Transverse colon (tissue), 4 donors: ENCODE results near the gene NDUFAF3. TPM values are rescaled to one million over a fixed set of nuclear protein-coding genes. Genes with fewer than 3 reads are reported as not detected.

Experiments
- DNase-seq: peaks from one replicate; pipeline ENCODE4 v3.0.0-alpha.2; 2019
- H3K27ac ChIP-seq, 4 donors: fragments of 200-600 bp; sonication (generic); 2 replicates each; pipeline ENCODE4 v1.5.1; 2016 to 2018; ENCODE audit warnings: inconsistent platforms in 4 of 4
- H3K27me3 ChIP-seq: fragments of 200-600 bp; sonication (generic); 2 replicates; pipeline ENCODE4 v1.5.1; 2017; ENCODE audit warnings: inconsistent platforms
- H3K36me3 ChIP-seq, 4 donors: fragments of 200-600 bp; sonication (generic); 2 replicates each; pipeline ENCODE4 v1.5.1; 2017 to 2019; ENCODE audit warnings: inconsistent platforms in 4 of 4
- H3K4me1 ChIP-seq, 4 donors: fragments of 200-600 bp; sonication (generic); 2 replicates each; pipeline ENCODE4 v1.5.1; 2017 to 2020; ENCODE audit warnings: inconsistent platforms in 4 of 4
- H3K4me3 ChIP-seq, 4 donors: fragments of 200-600 bp; sonication (generic); 1 replicate in 1 of 4; 2 replicates in 3 of 4; pipeline versions ENCODE4 v1.5.1 to v1.6.1; 2017 to 2019; ENCODE audit warnings: inconsistent platforms in 4 of 4
- H3K9me3 ChIP-seq, 2 donors: fragments of 200-600 bp; sonication (generic); 2 replicates each; pipeline ENCODE4 v1.5.1; 2017 to 2019; ENCODE audit warnings: inconsistent platforms in 2 of 2
- CTCF ChIP-seq, 5 experiments: fragments of 200-600 bp in 3 of 5; fragments of 450-650 bp in 2 of 5; sonication (generic) in 3 of 5; IDR thresholded peaks; 1 replicate in 2 of 5; 2 replicates in 3 of 5; pipeline ENCODE4 v1.5.1; 2016 to 2017; ENCODE audit warnings: antibody characterized with exemption in 5 of 5, inconsistent platforms in 3 of 5, mild to moderate bottlenecking in 2 of 5, moderate library complexity in 1 of 5
- EP300 ChIP-seq: sonication (generic); formaldehyde crosslinking; IDR thresholded peaks from one replicate; pipeline ENCODE4 v1.6.1; 2017; ENCODE audit warnings: antibody characterized with exemption, low read depth
- POLR2A ChIP-seq: fragments of 450-650 bp; IDR thresholded peaks from one replicate; pipeline ENCODE4 v1.6.1; 2016; ENCODE audit warnings: antibody characterized with exemption, mild to moderate bottlenecking, moderate library complexity
- POLR2AphosphoS5 ChIP-seq, 3 donors: sonication (generic); formaldehyde crosslinking; IDR thresholded peaks; one replicate each; pipeline ENCODE4 v1.6.1; 2016; ENCODE audit warnings: antibody characterized with exemption in 3 of 3
- WGBS, 2 donors: methylation state at CpG; one replicate each; pipeline ENCODE4 v1.1.5; 2018; ENCODE audit warnings: low coverage in 1 of 2; 5-methylcytosine and 5-hydroxymethylcytosine counted together
- in situ Hi-C, 4 donors: fragments of 200-750 bp; cut with MboI; loops; one replicate each; pipeline versions ENCODE4 v1.15.0 to v1.15.1; 2017; ENCODE audit warnings: low sequenced_read_pairs in 3 of 4, low pct_ligation_motif_present in 1 of 4, low pct_unique_long_range_greater_than_20kb in 1 of 4
- intact Hi-C: fragments of 100-400 bp; cut with DNase I; formaldehyde crosslinking; loops from one replicate; pipeline ENCODE4 v1.15.1; 2023; ENCODE audit warnings: low total_unique reads
- total RNA-seq, 4 donors: library from RNA; depleted of rRNA; stranded (reverse); fragments of >200 nt; gene quantifications; one replicate each; pipeline ENCODE4 v1.1.0, GENCODE V29; 2016

NDUFAF3 gene
- total RNA-seq, 4 donors from 2014 or later = 30.4 to 125 (median 88.1) TPM

GRCh38 chr3:49004352-49005302 is 17.3 kb upstream of the NDUFAF3 start:
- H3K4me3 ChIP-seq = no peak overlapping the region
- no peaks in the 10 kb centered on the region for H3K27me3 ChIP-seq
- H3K9me3 ChIP-seq = no peaks in the 10 kb centered on the region
- intact Hi-C loops (no loop called here), in situ Hi-C loops (no loop called here)
- TF ChIP-seq POLR2A (no peak), CTCF (IDR thresholded peaks at IDR 0.05) (no peak), EP300 (no peak), POLR2AphosphoS5 (IDR thresholded peaks at IDR 0.05) (no peak)
- DNase-seq = peak; percentile 73
- WGBS, 2 donors = 40 to 89% methylated on average over 1 to 16 of the region's 16 CpGs
- no peaks in the 10 kb centered on the region for H3K36me3 ChIP-seq
- peaks cover 12 to 25% (median 19%) of the 10 kb centered on the region in 4 donors for H3K4me1 ChIP-seq
- H3K27ac ChIP-seq = no peak overlapping the region

GRCh38 chr3:49005303-49005680 is 16.6 kb upstream of the NDUFAF3 start:
- WGBS, 2 donors = 100% methylated on average over 2 to 3 of the region's 3 CpGs
- no peak for TF ChIP-seq CTCF (IDR thresholded peaks at IDR 0.05)
- no peak for TF ChIP-seq POLR2A
- TF ChIP-seq POLR2AphosphoS5 (IDR thresholded peaks at IDR 0.05) = no peak
- TF ChIP-seq EP300 = no peak
- H3K27me3 ChIP-seq = no peaks in the 10 kb centered on the region
- no peak for DNase-seq
- intact Hi-C loops = no loop called here
- peaks cover 12 to 25% (median 19%) of the 10 kb centered on the region in 4 donors for H3K4me1 ChIP-seq
- no peak overlapping the region for H3K27ac ChIP-seq
- H3K4me3 ChIP-seq = no peak overlapping the region
- no peaks in the 10 kb centered on the region for H3K9me3 ChIP-seq
- no peaks in the 10 kb centered on the region for H3K36me3 ChIP-seq
- in situ Hi-C loops = no loop called here

GRCh38 chr3:49005998-49006397 is 15.9 kb upstream of the NDUFAF3 start:
- Histone ChIP-seq H3K9me3 (no peaks in the 10 kb centered on the region), H3K4me1 (peaks cover 12 to 25% (median 19%) of the 10 kb centered on the region in 4 donors), H3K27ac (peak overlapping the region; percentile 95 to 99 (median 96)), H3K36me3 (no peaks in the 10 kb centered on the region), H3K27me3 (no peaks in the 10 kb centered on the region), H3K4me3 (peak overlapping the region in 1 of 4 donors; percentile 92)
- in situ Hi-C loops = no loop called here
- intact Hi-C loops = no loop called here
- DNase-seq = no peak
- TF ChIP-seq EP300 (no peak), POLR2A (no peak), CTCF (IDR thresholded peaks at IDR 0.05) (no peak), POLR2AphosphoS5 (IDR thresholded peaks at IDR 0.05) (no peak)
- 98% methylated on average over 5 of the region's 5 CpGs; no CpG with 5 or more reads in 1 of the 2 donors for WGBS, 2 donors

GRCh38 chr3:49006408-49007067 is 15.4 kb upstream of the NDUFAF3 start:
- TF ChIP-seq CTCF (IDR thresholded peaks at IDR 0.05) (no peak), EP300 (no peak), POLR2A (no peak), POLR2AphosphoS5 (IDR thresholded peaks at IDR 0.05) (no peak)
- intact Hi-C loops = loop anchor here (1.0 kb wide), 1 partner anchor 14 kb away; no protein-coding TSS in a partner anchor
- 1% methylated on average over 32 of the region's 32 CpGs; no CpG with 5 or more reads in 1 of the 2 donors for WGBS, 2 donors
- in situ Hi-C loops = no loop called here
- peak overlapping the region; percentile 62 to 97 (median 78) for H3K4me3 ChIP-seq
- H3K27me3 ChIP-seq = no peaks in the 10 kb centered on the region
- H3K9me3 ChIP-seq = no peaks in the 10 kb centered on the region
- DNase-seq = peak; percentile 43
- H3K36me3 ChIP-seq = no peaks in the 10 kb centered on the region
- H3K4me1 ChIP-seq = peaks cover 12 to 25% (median 19%) of the 10 kb centered on the region in 4 donors
- H3K27ac ChIP-seq = peak overlapping the region; percentile 95 to 99 (median 96)
